ENCODE data around the gene BCL7C. TPM values are rescaled to one million over a fixed set of nuclear protein-coding genes. Genes with fewer than 3 reads are reported as not detected.

BCL7C gene
- total and polyA plus RNA-seq, 2 of the 8 experiments (the other 6 are each of a cell fraction or from before 2014, with no cell fraction given) = 8.6 to 17.2 TPM

GRCh38 chr16:30925995-30926811 is 32.3 kb upstream of the BCL7C start:
- H4K5ac ChIP-seq (ENCODE audit: insufficient read length, low read depth, low read length) = no peak overlapping the region
- no peak overlapping the region for H3K27ac ChIP-seq (ENCODE audit: low read depth, low read length)
- no peaks in the 10 kb centered on the region for H3K27me3 ChIP-seq (replicated peaks in 1 of 4; ENCODE audit: control insufficient read depth in 3 of 4, extremely low read depth in 1 of 4, insufficient read depth in 3 of 4, low read length in 3 of 4)
- no peak overlapping the region for H2AK5ac ChIP-seq (ENCODE audit: low read depth, low read length)
- H2BK20ac ChIP-seq (ENCODE audit: low read length) = no peak overlapping the region
- H3K36me3 ChIP-seq (ENCODE audit: control insufficient read depth in 2 of 4, insufficient read depth in 4 of 4, low read length in 3 of 4) = peaks cover 3 to 29% (median 16%) of the 10 kb centered on the region in 4 experiments; a peak in 7 of 8 replicates
- peaks cover 0 to 10% of the 10 kb centered on the region in 2 experiments; a peak in 2 of 4 replicates for H3K79me2 ChIP-seq (ENCODE audit: control insufficient read depth in 1 of 2, insufficient read depth in 2 of 2, low read length in 2 of 2)
- no peak overlapping the region for H3K23ac ChIP-seq (ENCODE audit: insufficient read length)
- H3K4me3 ChIP-seq (ENCODE audit: extremely low read depth in 1 of 4, insufficient read depth in 2 of 4, low read depth in 3 of 4, low read length in 4 of 4) = no peak overlapping the region
- H2AFZ ChIP-seq (ENCODE audit: low read length) = no peak overlapping the region
- H3K4ac ChIP-seq (replicated peaks; ENCODE audit: insufficient read length, low read depth, low read length) = no peak overlapping the region
- no peak overlapping the region for H2BK5ac ChIP-seq (ENCODE audit: low read depth, low read length)
- H2BK12ac ChIP-seq (ENCODE audit: low read depth, low read length) = no peak overlapping the region
- peaks cover 0 to 9% (median 2%) of the 10 kb centered on the region in 4 experiments; a peak in 4 of 7 replicates for H3K4me1 ChIP-seq (replicated peaks in 1 of 4; ENCODE audit: control insufficient read depth in 3 of 4, insufficient read depth in 4 of 4, low read length in 3 of 4)
- no peak overlapping the region for H3K18ac ChIP-seq (ENCODE audit: extremely low read depth, low read length)
- peaks cover 8% of the 10 kb centered on the region; the same call in 1 of the 2 replicates for H3K23me2 ChIP-seq (ENCODE audit: low read depth, low read length)
- H4K91ac ChIP-seq (replicated peaks; ENCODE audit: insufficient read length, low read length) = no peak overlapping the region
- H2BK120ac ChIP-seq (replicated peaks; ENCODE audit: low read depth, low read length) = no peak overlapping the region
- H3K9me3 ChIP-seq (ENCODE audit: insufficient read depth in 2 of 2, low read depth in 1 of 2, low read length in 1 of 2) = no peaks in the 10 kb centered on the region
- WGBS, 2 experiments (ENCODE audit: extremely low coverage in 1 of 2, insufficient coverage in 1 of 2, insufficient read length in 1 of 2, insufficient replicate concordance in 2 of 2, low coverage in 1 of 2, low lambda C conversion rate in 2 of 2, missing lambda C conversion rate in 1 of 2) = 90% methylated on average over 9 of the region's 10 CpGs; no CpG with 5 or more reads in 1 of the 2 experiments
- ChIA-PET POLR2A (ENCODE audit: partially characterized antibody) (interaction anchor here (1.1 to 8.2 kb wide), 7 partner anchors 10 to 151 kb away, joined by 3 to 105 read pairs (median 4); partner anchors contain the start of gene CTF1), CTCF (ENCODE audit: partially characterized antibody) (interaction anchor here (0.7 to 4.4 kb wide), 6 partner anchors 9 to 112 kb away, joined by 3 to 33 read pairs (median 5); no protein-coding TSS in a partner anchor)
- no peak overlapping the region for H3K14ac ChIP-seq (ENCODE audit: insufficient read length)
- no peak for DNase-seq (ENCODE audit: low read depth in 1 of 2, low spot score in 2 of 2)
- H4K8ac ChIP-seq (ENCODE audit: extremely low read depth, insufficient read depth, low read length) = no peak overlapping the region
- H3K9ac ChIP-seq (replicated peaks in 1 of 4; ENCODE audit: extremely low read depth in 1 of 4, low read depth in 3 of 4, low read length in 3 of 4) = no peak overlapping the region
- H3K56ac ChIP-seq (replicated peaks; ENCODE audit: insufficient read length, low read depth, low read length) = no peak overlapping the region
- FAIRE-seq = no peak
- peaks cover 5% of the 10 kb centered on the region for H3K79me1 ChIP-seq (ENCODE audit: low read depth, low read length)
- 0 out of 2 replicates have a peak overlapping the region, but pooled peaks have one; percentile 16 for H2BK15ac ChIP-seq (ENCODE audit: low read length)
- no peak overlapping the region; a peak in 1 of 4 replicates for H3K4me2 ChIP-seq (ENCODE audit: insufficient read depth in 1 of 2, low read depth in 2 of 2, low read length in 2 of 2)
- peaks cover 0 to 5% of the 10 kb centered on the region in 2 experiments for H4K20me1 ChIP-seq (replicated peaks in 1 of 2; ENCODE audit: control insufficient read depth in 1 of 2, insufficient read depth in 2 of 2, low read length in 2 of 2)
- TF ChIP-seq HDAC6 (IDR thresholded peaks at IDR 0.05; ENCODE audit: low read depth, low read length) = no peak
- TF ChIP-seq, protein P1, sequence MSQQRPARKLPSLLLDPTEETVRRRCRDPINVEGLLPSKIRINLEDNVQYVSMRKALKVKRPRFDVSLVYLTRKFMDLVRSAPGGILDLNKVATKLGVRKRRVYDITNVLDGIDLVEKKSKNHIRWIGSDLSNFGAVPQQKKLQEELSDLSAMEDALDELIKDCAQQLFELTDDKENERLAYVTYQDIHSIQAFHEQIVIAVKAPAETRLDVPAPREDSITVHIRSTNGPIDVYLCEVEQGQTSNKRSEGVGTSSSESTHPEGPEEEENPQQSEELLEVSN (IDR thresholded peaks at IDR 0.05) = no peak
- TF ChIP-seq CHD2 (IDR thresholded peaks at IDR 0.05; ENCODE audit: low read length) = no peak
- no peak for TF ChIP-seq ASH2L (IDR thresholded peaks at IDR 0.05; ENCODE audit: low read length)
- no peak for TF ChIP-seq TAF1 (IDR thresholded peaks at IDR 0.05; ENCODE audit: low read depth, low read length)
- TF ChIP-seq SAP30 (IDR thresholded peaks at IDR 0.05; ENCODE audit: insufficient read depth, insufficient replicate concordance, low read length) = no peak
- no peak for TF ChIP-seq BCL11A (IDR thresholded peaks at IDR 0.05; ENCODE audit: low read depth in 2 of 2, low read length in 2 of 2)
- TF ChIP-seq KDM4A (IDR thresholded peaks at IDR 0.05; ENCODE audit: low read depth, low read length, severe bottlenecking) = no peak
- TF ChIP-seq ATF3 (IDR thresholded peaks at IDR 0.05; ENCODE audit: insufficient read depth, low read depth, low read length) = no peak
- TF ChIP-seq JUN (IDR thresholded peaks at IDR 0.05; ENCODE audit: low read depth, low read length) = no peak
